Measurements from ENCODE around the gene ZCCHC17.

DNA sequence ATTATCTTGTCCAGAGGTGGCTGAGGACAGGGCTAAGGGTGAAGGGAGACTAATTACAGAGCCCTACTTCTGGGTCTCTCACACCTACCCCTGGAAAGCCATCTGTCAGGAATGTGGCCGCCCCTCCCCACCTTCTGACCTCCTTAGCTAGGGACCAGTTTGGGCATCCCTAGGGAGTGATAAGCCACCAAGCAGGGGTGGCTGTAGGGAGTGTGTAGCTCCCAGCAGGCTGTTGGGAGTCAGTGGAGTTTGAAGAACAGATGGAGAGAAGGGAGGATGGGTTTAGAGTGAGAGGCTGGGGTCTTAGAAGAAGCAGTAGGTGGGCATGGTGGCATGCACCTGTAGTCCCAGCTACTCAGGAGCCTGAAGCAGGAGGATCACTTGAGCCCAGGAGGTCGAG is 115.4 kb downstream of the ZCCHC17 start:
- TF ChIP-seq, protein P1, sequence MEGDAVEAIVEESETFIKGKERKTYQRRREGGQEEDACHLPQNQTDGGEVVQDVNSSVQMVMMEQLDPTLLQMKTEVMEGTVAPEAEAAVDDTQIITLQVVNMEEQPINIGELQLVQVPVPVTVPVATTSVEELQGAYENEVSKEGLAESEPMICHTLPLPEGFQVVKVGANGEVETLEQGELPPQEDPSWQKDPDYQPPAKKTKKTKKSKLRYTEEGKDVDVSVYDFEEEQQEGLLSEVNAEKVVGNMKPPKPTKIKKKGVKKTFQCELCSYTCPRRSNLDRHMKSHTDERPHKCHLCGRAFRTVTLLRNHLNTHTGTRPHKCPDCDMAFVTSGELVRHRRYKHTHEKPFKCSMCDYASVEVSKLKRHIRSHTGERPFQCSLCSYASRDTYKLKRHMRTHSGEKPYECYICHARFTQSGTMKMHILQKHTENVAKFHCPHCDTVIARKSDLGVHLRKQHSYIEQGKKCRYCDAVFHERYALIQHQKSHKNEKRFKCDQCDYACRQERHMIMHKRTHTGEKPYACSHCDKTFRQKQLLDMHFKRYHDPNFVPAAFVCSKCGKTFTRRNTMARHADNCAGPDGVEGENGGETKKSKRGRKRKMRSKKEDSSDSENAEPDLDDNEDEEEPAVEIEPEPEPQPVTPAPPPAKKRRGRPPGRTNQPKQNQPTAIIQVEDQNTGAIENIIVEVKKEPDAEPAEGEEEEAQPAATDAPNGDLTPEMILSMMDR (conservative IDR thresholded peaks at IDR 0.05) = no peak
- TF ChIP-seq EZH2 (IDR thresholded peaks at IDR 0.05; ENCODE audit: low read depth) = no peak

Measured in PC-9 (cell line).